GM10248 (cell line): ENCODE results near the gene ACBD3.

Experiments used
- CTCF ChIA-PET: fragments of 300-600 bp; sonication (Branson Sonifier 250); formaldehyde crosslinking; extraction: SDS; loops from one replicate; lab custom pipeline; 2021; ENCODE audit warnings: antibody characterized with exemption; lab: Yijun Ruan, JAX
- POLR2A ChIA-PET: fragments of 350-650 bp; sonication (Branson Sonifier 250); formaldehyde crosslinking; extraction: SDS; loops from one replicate; lab custom pipeline; 2020; ENCODE audit warnings: antibody characterized with exemption; lab: Yijun Ruan, JAX
- DNase-seq: peaks from one replicate; pipeline ENCODE4 v3.0.0; 2012; ENCODE audit errors: extremely low spot score
- CTCF ChIP-seq: IDR thresholded peaks from 2 replicates; pipeline ENCODE4 v1.5.1; 2012; ENCODE audit warnings: mild to moderate bottlenecking, low read depth; ENCODE audit errors: extremely low read depth, missing control alignments, control extremely low read depth

The ACBD3 gene

GRCh38 chr1:226100436-226101391 lies 85.8 kb downstream of the ACBD3 start:
- ChIA-PET POLR2A (interaction anchor here (0.8 kb wide), 1 partner anchor 18 kb away, joined by 3 read pairs; no protein-coding TSS in a partner anchor), CTCF (interaction anchor here (1.4 to 3.0 kb wide), 5 partner anchors 10 to 36 kb away, joined by 4 to 10 read pairs (median 6); no protein-coding TSS in a partner anchor)
- DNase-seq: peak; percentile 60
- TF ChIP-seq CTCF: no peak

- POLR2A ChIA-PET: interaction anchor here (1.2 kb wide), 1 partner anchor 99 kb away, joined by 3 read pairs; the partner anchor contains the start of gene SDE2
- DNase-seq: no peak
- TF ChIP-seq CTCF: no peak
- CTCF ChIA-PET: interaction anchor here (1.0 to 4.8 kb wide), 7 partner anchors 9 to 83 kb away, joined by 3 to 27 read pairs (median 4); no protein-coding TSS in a partner anchor
These were observed 87.4 kb downstream of the ACBD3 start for GRCh38 chr1:226098870-226099835.

GRCh38 chr1:226097866-226098625 lies 88.5 kb downstream of the ACBD3 start:
- ChIA-PET CTCF (interaction anchor here (1.6 to 4.8 kb wide), 5 partner anchors 8 to 135 kb away, joined by 4 to 27 read pairs (median 9); no protein-coding TSS in a partner anchor), POLR2A (interaction anchor here (1.2 kb wide), 1 partner anchor 98 kb away, joined by 3 read pairs; the partner anchor contains the start of gene SDE2)
- TF ChIP-seq CTCF: no peak
- DNase-seq: no peak

- CTCF ChIA-PET: interaction anchor here (1.0 to 4.8 kb wide), 9 partner anchors 9 to 621 kb away, joined by 3 to 27 read pairs (median 3); no protein-coding TSS in a partner anchor
- POLR2A ChIA-PET: no interaction called here
- no peak for DNase-seq
- no peak for TF ChIP-seq CTCF
These were observed 91.3 kb downstream of the ACBD3 start for GRCh38 chr1:226095286-226095685.
